NCI-H2081 treated with DMSO at 0.1 percent for 48 hours (cell line): ENCODE data around the gene MUC5B.
"Not testable (repeated sequence)": the region's sequence is repeated elsewhere in the genome, so short reads cannot be mapped to it uniquely, and the experiment has no call there.

Experiments used
- DNase-seq: peaks from one replicate; lab custom pipeline; 2025; lab: John Stamatoyannopoulos, UW

The MUC5B gene

DNA sequence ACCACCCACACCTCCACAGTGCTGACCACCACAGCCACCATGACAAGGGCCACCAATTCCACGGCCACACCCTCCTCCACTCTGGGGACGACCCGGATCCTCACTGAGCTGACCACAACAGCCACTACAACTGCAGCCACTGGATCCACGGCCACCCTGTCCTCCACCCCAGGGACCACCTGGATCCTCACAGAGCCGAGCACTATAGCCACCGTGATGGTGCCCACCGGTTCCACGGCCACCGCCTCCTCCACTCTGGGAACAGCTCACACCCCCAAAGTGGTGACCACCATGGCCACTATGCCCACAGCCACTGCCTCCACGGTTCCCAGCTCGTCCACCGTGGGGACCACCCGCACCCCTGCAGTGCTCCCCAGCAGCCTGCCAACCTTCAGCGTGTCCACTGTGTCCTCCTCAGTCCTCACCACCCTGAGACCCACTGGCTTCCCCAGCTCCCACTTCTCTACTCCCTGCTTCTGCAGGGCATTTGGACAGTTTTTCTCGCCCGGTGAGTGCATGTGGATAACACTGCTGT lies 28.4 kb downstream of the MUC5B start:
- DNase-seq: no peak

DNA sequence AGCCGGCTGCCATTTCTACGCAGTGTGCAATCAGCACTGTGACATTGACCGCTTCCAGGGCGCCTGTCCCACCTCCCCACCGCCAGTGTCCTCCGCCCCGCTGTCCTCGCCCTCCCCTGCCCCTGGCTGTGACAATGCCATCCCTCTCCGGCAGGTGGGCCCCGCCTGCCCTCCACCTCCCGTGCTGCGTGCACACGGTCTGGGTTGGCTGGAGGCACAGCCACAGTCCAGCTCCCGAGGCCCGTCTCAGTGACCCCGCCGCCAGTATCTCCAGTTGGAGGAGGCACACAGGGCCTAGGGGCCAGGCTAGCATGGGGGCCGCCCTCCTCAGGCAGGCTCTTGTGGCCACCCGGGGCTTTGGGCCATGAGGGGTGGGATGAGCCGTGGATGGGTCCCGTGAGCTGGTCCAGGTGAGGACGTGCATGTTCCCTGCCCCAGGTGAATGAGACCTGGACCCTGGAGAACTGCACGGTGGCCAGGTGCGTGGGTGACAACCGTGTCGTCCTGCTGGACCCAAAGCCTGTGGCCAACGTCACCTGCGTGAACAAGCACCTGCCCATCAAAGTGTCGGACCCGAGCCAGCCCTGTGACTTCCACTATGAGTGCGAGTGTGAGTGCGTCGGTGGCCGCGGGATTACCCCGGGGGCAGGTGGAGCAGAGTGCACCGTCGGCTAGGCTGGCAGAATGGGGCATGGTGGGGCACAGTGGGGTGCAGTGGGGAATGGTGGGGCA lies 29.7 kb downstream of the MUC5B start:
- DNase-seq: no peak

- DNase-seq: no peak
Measured at GRCh38 chr11:1253103-1253485, 30.2 kb downstream of the MUC5B start.

GRCh38 chr11:1254086-1254648 lies 31.3 kb downstream of the MUC5B start:
- DNase-seq: no peak

- DNase-seq: no peak
Measured at GRCh38 chr11:1254733-1255132, 31.9 kb downstream of the MUC5B start.

- DNase-seq: no peak
Measured at GRCh38 chr11:1255151-1255550, 32.3 kb downstream of the MUC5B start.

- DNase-seq: no peak
Measured at GRCh38 chr11:1256257-1257045, 33.6 kb downstream of the MUC5B start.

GRCh38 chr11:1257366-1257765 lies 34.5 kb downstream of the MUC5B start:
- DNase-seq: no peak

GRCh38 chr11:1257916-1258315 lies 35.0 kb downstream of the MUC5B start:
- DNase-seq: no peak

- DNase-seq: no peak
Measured at GRCh38 chr11:1258401-1259075, 35.7 kb downstream of the MUC5B start.

DNA sequence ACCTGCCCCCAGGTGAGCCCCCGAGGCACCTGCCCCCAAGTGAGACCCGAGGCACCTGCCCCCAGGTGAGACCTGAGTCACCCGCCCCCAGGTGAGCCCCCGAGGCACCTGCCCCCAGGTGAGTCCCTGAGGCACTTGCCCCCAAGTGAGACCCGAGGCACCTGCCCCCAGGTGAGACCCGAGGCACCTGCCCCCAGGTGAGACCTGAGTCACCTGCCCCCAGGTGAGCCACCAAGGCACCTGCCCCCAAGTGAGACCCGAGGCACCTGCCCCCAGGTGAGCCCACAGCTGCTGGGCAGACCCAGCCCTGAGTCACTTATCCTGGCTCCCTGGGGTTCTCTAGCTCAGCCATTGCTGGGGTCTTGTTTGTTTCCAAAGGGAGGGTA lies 36.2 kb downstream of the MUC5B start:
- no peak for DNase-seq

DNA sequence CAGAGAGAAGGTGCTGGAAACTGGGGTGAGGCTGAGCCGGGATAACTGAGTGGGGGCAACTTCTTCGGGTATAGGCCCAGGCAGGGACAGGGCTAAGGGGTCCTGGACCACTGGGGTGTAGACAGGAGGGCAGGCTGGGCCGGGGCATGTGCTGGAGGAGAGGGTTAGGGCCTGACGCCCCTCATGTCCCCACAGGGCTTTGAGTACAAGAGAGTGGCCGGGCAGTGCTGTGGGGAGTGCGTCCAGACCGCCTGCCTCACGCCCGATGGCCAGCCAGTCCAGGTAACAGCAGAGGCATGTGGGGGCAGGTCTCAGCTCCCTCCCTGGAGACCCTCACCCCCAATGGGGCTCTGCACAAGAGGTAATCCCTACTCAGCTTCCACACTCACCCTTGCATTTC lies 36.7 kb downstream of the MUC5B start:
- no peak for DNase-seq

DNA sequence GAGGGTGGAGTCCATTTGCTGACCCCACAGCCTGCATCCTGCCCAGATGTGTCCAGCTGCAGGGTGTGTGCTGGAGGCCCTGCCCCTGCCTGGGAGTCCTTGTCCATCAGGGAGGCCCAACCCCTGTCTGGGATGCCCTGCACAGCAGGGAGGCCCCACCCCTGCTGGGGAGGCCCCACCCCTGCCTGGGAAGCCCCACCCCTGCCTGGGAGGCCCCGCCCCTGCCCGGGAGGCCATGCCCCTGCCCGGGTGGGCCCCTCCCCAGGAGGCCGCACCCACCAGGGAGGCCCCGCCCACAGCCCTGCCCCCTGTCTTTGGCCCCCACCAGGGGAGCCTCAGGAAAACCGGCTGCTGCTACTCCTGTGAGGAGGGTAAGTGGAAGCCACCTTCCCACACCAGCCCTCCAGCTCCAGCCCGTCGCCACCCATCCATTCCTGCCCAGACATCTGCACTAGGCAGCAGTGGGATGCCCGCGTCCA lies 37.2 kb downstream of the MUC5B start:
- no peak for DNase-seq

DNA sequence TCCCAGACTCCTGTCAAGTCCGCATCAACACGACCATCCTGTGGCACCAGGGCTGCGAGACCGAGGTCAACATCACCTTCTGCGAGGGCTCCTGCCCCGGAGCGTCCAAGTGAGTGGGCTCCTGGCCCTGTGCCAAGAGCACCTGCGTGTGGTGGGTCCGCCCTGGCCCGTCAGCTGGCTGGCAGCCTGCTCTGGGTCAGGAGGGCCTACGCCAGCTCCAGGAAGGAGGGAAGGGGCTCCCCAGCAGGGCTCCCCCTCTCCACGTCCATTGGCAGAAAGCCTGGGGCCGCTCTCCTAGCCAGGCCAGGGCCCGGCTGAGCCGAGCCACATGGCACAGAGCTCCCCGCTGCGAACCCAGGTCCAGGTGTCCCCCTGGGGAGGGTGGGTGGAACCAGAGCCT lies 37.8 kb downstream of the MUC5B start:
- no peak for DNase-seq

GRCh38 chr11:1261241-1262071 lies 38.6 kb downstream of the MUC5B start:
- no peak for DNase-seq

- peak; percentile 47 for DNase-seq
Measured at GRCh38 chr11:1262172-1263006, 39.5 kb downstream of the MUC5B start.

GRCh38 chr11:1263010-1263409 lies 40.1 kb downstream of the MUC5B start:
- no peak for DNase-seq

DNA sequence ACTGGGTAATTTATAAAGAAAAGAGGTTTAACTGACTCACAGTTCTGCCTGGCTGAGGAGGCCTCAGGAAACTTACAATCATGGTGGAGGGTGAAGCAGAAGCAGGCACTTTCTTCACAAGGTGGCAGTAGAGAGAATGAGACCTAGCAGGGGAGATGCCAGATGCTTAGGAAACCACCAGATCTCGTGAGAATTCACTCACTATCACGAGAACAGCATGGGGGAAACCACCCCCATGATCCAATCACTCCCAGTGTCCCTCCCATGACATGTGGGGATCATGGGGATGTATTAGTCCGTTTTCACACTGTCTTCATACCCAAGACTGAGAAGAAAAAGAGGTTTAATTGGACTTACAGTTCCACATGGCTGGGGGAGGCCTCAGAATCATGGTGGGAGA lies 41.6 kb downstream of the MUC5B start:
- not testable (repeated sequence) for DNase-seq

GRCh38 chr11:1265480-1265879 lies 42.6 kb downstream of the MUC5B start:
- DNase-seq: not testable (repeated sequence)

GRCh38 chr11:1266976-1267375 lies 44.1 kb downstream of the MUC5B start:
- not testable (repeated sequence) for DNase-seq
